ENCODE results near the gene TLN1. TPM values are rescaled to one million over a fixed set of nuclear protein-coding genes. Genes with fewer than 3 reads are reported as not detected.

Gene TLN1
- total and polyA plus RNA-seq, 8 donors = 64.5 to 141 (median 81.0) TPM

- H3K4me3 ChIP-seq = no peak overlapping the region
- FAIRE-seq (no peak), ATAC-seq (no peak), DNase-seq (no peak)
- peaks cover 16 to 99% (median 90%) of the 10 kb centered on the region in 3 donors for H3K36me3 ChIP-seq
- H3K27me3 ChIP-seq = no peaks in the 10 kb centered on the region
- intact Hi-C loops (cut with DNase I) = no loop called here
- TF ChIP-seq, protein P1, sequence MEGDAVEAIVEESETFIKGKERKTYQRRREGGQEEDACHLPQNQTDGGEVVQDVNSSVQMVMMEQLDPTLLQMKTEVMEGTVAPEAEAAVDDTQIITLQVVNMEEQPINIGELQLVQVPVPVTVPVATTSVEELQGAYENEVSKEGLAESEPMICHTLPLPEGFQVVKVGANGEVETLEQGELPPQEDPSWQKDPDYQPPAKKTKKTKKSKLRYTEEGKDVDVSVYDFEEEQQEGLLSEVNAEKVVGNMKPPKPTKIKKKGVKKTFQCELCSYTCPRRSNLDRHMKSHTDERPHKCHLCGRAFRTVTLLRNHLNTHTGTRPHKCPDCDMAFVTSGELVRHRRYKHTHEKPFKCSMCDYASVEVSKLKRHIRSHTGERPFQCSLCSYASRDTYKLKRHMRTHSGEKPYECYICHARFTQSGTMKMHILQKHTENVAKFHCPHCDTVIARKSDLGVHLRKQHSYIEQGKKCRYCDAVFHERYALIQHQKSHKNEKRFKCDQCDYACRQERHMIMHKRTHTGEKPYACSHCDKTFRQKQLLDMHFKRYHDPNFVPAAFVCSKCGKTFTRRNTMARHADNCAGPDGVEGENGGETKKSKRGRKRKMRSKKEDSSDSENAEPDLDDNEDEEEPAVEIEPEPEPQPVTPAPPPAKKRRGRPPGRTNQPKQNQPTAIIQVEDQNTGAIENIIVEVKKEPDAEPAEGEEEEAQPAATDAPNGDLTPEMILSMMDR (IDR thresholded peaks at IDR 0.05) = no peak
- WGBS, 2 donors = 91 to 95% methylated on average over 15 of the region's 15 CpGs
- no peaks in the 10 kb centered on the region for H3K9me3 ChIP-seq
- H3K4me1 ChIP-seq = no peaks in the 10 kb centered on the region
- no peak overlapping the region for H3K27ac ChIP-seq
These were observed 13.1 kb downstream of the TLN1 start for GRCh38 chr9:35718721-35719511.

DNA sequence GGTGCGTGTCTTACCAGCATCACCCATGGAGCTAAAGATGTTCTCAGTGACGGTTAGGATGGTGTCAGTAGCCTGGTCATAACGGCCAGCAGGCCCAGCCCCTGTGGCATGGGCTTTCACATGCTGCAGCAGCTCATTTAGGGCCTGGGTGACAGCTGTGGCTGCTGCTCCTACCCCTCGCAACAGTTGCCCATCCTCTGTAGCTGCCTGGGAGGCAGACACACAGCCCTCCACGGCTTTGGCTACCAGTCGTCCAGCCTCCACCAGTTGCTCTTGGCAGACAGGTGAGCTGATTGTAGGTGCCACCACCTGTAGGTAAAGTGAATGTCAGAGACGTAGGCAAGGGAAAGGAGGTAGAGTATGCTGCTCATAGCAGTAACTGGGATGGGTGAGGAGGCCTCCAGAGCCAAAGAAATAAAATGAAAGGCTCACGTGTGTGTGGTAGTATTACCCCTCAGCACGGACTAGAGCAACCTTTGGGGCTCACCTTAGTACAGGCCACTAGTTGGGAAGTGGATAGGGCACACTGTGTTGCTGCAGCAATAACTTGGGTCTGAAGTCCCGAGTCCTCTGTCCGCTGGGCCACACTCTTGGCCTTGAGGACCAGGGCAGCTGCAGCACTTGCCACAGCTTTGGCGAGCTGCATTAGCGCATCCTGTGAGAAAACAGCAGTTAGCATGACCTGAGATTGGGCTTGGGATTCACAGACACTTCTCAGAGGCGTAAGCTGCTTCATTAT is 14.7 kb downstream of the TLN1 start:
- no peak for FAIRE-seq

DNA sequence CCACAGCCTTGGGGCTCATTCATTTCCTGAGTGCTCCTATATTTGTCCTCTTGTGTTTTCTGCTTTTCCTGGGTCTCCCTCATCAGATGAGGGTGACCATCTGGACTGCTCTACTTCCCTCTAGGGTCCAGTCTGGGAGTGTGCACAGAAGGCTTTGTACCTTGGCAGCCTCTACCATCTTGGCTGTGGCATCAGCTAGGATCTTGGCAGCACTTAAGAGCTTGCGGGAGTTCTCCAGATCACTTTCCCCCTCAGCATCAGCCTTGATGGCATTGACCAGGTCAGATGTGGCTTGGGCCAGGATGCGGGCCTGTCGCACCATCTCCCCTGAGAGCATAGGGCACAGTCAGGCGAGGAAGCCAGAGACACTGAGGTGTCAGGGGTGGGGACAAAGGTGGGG is 15.8 kb downstream of the TLN1 start:
- H3K4me1 ChIP-seq = no peaks in the 10 kb centered on the region
- TF ChIP-seq, protein P1 (IDR thresholded peaks at IDR 0.05) = no peak
- H3K36me3 ChIP-seq = peaks cover 17 to 99% (median 78%) of the 10 kb centered on the region in 3 donors
- ATAC-seq = peak in 3 of 4 donors; percentile 18 to 49 (median 48)
- no peak for FAIRE-seq
- H3K27me3 ChIP-seq = no peaks in the 10 kb centered on the region
- H3K27ac ChIP-seq = no peak overlapping the region
- DNase-seq = no peak
- intact Hi-C loops (cut with DNase I) = no loop called here
- WGBS, 2 donors = 88 to 90% methylated on average over 4 of the region's 4 CpGs
- no peaks in the 10 kb centered on the region for H3K9me3 ChIP-seq
- no peak overlapping the region for H3K4me3 ChIP-seq

More for the DNA sequence above, 14.7 kb downstream of the TLN1 start:
- H3K27me3 ChIP-seq = no peaks in the 10 kb centered on the region
- 89 to 92% methylated on average over 14 of the region's 14 CpGs for WGBS, 2 donors
- TF ChIP-seq, protein P1 (IDR thresholded peaks at IDR 0.05) = no peak
- no peak overlapping the region for H3K4me3 ChIP-seq
- DNase-seq (no peak), ATAC-seq (no peak)
- intact Hi-C loops (cut with DNase I) = no loop called here
- no peaks in the 10 kb centered on the region for H3K4me1 ChIP-seq
- no peak overlapping the region for H3K27ac ChIP-seq
- peaks cover 17 to 99% (median 82%) of the 10 kb centered on the region in 3 donors for H3K36me3 ChIP-seq
- no peaks in the 10 kb centered on the region for H3K9me3 ChIP-seq

DNA sequence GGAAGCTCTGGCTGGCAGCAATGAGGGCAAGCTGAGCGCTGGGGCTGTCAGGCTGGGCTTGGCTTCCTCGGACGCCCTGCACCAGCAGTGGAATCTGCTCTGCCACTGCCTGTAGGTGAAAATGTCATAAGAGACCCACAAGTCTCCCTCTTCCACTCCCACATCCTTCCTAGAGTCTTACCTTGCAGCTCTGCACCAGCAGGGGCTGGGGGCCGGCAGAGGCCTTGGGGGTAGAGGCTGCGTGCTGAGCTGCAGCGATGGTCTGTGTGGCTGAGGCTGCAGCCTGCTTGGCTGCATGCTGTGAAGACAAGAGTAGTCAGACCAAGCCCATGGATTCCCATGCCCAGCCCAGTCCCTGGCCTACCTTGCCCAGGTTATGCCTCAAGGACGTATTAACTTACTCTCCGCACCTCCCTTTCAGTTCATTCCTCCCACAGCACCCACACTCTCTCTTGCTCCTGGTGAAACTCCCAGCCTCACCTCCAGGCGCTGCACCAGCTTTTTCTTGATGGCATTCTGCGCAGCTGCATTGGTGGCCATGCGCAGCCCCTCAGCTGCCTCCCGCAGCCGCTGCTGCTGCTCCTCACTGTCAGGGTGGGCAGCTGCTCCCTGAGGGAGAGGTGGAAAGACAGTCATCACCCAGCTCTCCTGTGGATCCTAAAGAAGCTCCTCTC is 17.3 kb downstream of the TLN1 start:
- no peaks in the 10 kb centered on the region for H3K27me3 ChIP-seq
- intact Hi-C loops (cut with DNase I) = no loop called here
- H3K4me1 ChIP-seq = no peaks in the 10 kb centered on the region
- TF ChIP-seq, protein P1 (IDR thresholded peaks at IDR 0.05) = no peak
- 95 to 97% methylated on average over 13 of the region's 13 CpGs for WGBS, 2 donors
- ATAC-seq = no peak
- no peak for FAIRE-seq
- no peak for DNase-seq
- no peak overlapping the region for H3K4me3 ChIP-seq
- H3K9me3 ChIP-seq = no peaks in the 10 kb centered on the region
- no peak overlapping the region for H3K27ac ChIP-seq
- H3K36me3 ChIP-seq = peaks cover 15 to 93% (median 70%) of the 10 kb centered on the region in 3 donors
